OCI-LY7 (cell line): Measurements from ENCODE around the gene TLE5. TPM values are rescaled to one million over a fixed set of nuclear protein-coding genes. Genes with fewer than 3 reads are reported as not detected.
A peak's percentile ranks its signal among the peaks of the same experiment; 100 is the strongest.

Experiments used
- Bru-seq: library from RNA; stranded (reverse); fragments of 400-500 nt; gene quantifications from one replicate; lab custom pipeline; 2021; lab: Mats Ljungman, UMichigan
- BruChase-seq, 2 experiments: library from RNA; stranded (reverse); fragments of 400-500 nt; gene quantifications; one replicate each; lab custom pipeline; 2021; lab: Mats Ljungman, UMichigan
- BruUV-seq: library from RNA; stranded (reverse); fragments of 400-500 nt; replicated peaks from 2 replicates; lab custom pipeline; 2021; lab: Mats Ljungman, UMichigan
- CTCF ChIA-PET: fragments of 300-600 bp; sonication (Branson Sonifier 250); formaldehyde crosslinking; loops from one replicate; lab custom pipeline; 2022; ENCODE audit warnings: antibody characterized with exemption; ENCODE audit not compliant: unreplicated experiment; lab: Charles Lee
- POLR2A ChIA-PET: fragments of 300-600 bp; sonication (Branson Sonifier 250); formaldehyde crosslinking; loops from one replicate; lab custom pipeline; 2022; ENCODE audit warnings: antibody characterized with exemption; lab: Charles Lee
- DNase-seq: peaks from one replicate; pipeline ENCODE4 v3.0.0-alpha.2; 2015; ENCODE audit warnings: low spot score
- H2AFZ ChIP-seq: fragments of 200-600 bp; sonication (generic), shearing (Covaris generic); 2 replicates; pipeline ENCODE4 v1.6.1; 2014; ENCODE audit warnings: mild to moderate bottlenecking, antibody characterized with exemption, low read length, moderate library complexity
- H3K27ac ChIP-seq: fragments of 200-600 bp; sonication (generic); 2 replicates; pipeline ENCODE4 v1.5.1; 2014; ENCODE audit warnings: mixed run types, low read depth, mild to moderate bottlenecking, moderate library complexity, low read length, inconsistent platforms; ENCODE audit not compliant: poor library complexity, severe bottlenecking
- H3K36me3 ChIP-seq: fragments of 200-600 bp; sonication (generic); 2 replicates; pipeline ENCODE4 v1.6.1; 2014; ENCODE audit warnings: mild to moderate bottlenecking, antibody characterized with exemption, low read length, moderate library complexity, mixed read lengths; ENCODE audit not compliant: insufficient read depth
- H3K4me1 ChIP-seq: fragments of 200-600 bp; sonication (generic); 2 replicates; pipeline ENCODE4 v1.5.1; 2014; ENCODE audit warnings: mild to moderate bottlenecking, low read length; ENCODE audit not compliant: insufficient read depth, poor library complexity, severe bottlenecking
- H3K4me2 ChIP-seq: fragments of 200-600 bp; sonication (generic); 2 replicates; pipeline ENCODE4 v1.6.1; 2014; ENCODE audit warnings: mild to moderate bottlenecking, low read length
- H3K4me3 ChIP-seq: fragments of 200-600 bp; sonication (generic); 2 replicates; pipeline ENCODE4 v1.5.1; 2014; ENCODE audit warnings: mild to moderate bottlenecking, low read depth, low read length; ENCODE audit not compliant: poor library complexity, severe bottlenecking
- H3K79me2 ChIP-seq: fragments of 200-600 bp; sonication (generic); 2 replicates; pipeline ENCODE4 v1.6.1; 2016; ENCODE audit warnings: low read depth, mild to moderate bottlenecking, low read length, moderate library complexity, mixed read lengths; ENCODE audit not compliant: insufficient read depth
- H3K9me2 ChIP-seq: fragments of 200-600 bp; sonication (generic); 2 replicates; pipeline ENCODE4 v1.6.1; 2016; ENCODE audit warnings: mild to moderate bottlenecking, low read length, mixed read lengths; ENCODE audit not compliant: insufficient read depth
- H3K9me3 ChIP-seq: fragments of 200-600 bp; sonication (generic); 2 replicates; pipeline ENCODE4 v1.6.1; 2014; ENCODE audit warnings: mild to moderate bottlenecking, mixed run types, low read length, mixed read lengths
- H4K20me1 ChIP-seq: fragments of 200-600 bp; sonication (generic); 2 replicates; pipeline ENCODE4 v1.6.1; 2014; ENCODE audit warnings: mild to moderate bottlenecking, antibody characterized with exemption, low read length, moderate library complexity, mixed read lengths; ENCODE audit not compliant: insufficient read depth
- CTCF ChIP-seq: fragments of 200-600 bp; sonication (generic); conservative IDR thresholded peaks from 2 replicates; pipeline ENCODE4 v1.5.1; 2014; ENCODE audit warnings: mild to moderate bottlenecking, antibody characterized with exemption, low read length, moderate library complexity, mixed read lengths
- EZH2phosphoT487 ChIP-seq: fragments of 200-600 bp; sonication (generic); IDR thresholded peaks from 2 replicates; pipeline ENCODE4 v1.6.1; 2018; ENCODE audit warnings: low read depth, borderline replicate concordance, mild to moderate bottlenecking, mixed run types, antibody characterized with exemption, low read length, moderate library complexity, mixed read lengths
- intact Hi-C: fragments of 100-400 bp; cut with micrococcal nuclease; formaldehyde crosslinking; loops from one replicate; pipeline ENCODE4 v1.10.0; 2022; ENCODE audit not compliant: unreplicated experiment
- long read RNA-seq: library from polyadenylated mRNA; stranded (forward); transcript quantifications from one replicate; pipeline ENCODE4 v2.0.0, GENCODE V29; 2022
- total RNA-seq, 2 experiments: library from RNA; depleted of rRNA in 1 of 2; stranded (reverse); fragments of >200 nt in 1 of 2; shearing (Covaris generic) in 1 of 2; gene quantifications; 2 replicates each; pipeline ENCODE4 v1.2.3, GENCODE V29; 2014 to 2022

The TLE5 gene
- 424 and 448 TPM in 2 replicates for total RNA-seq (2014; rRNA removed; shearing (Covaris generic))
- total RNA-seq (2022), result 376 and 463 TPM in 2 replicates
- percentile 75 among the genes with signal in this experiment for Bru-seq, nascent RNA
- percentile 89 among the genes with signal in this experiment for BruChase-seq, experiment 1, labeled RNA remaining after a 6-hour chase
- BruChase-seq, experiment 2, labeled RNA remaining after a 2-hour chase, result percentile 76 among the genes with signal in this experiment
- long read RNA-seq, transcript AES-202 (7 exons, 1,608 nt), result major isoform, 426 of 523 reads
- long read RNA-seq, transcript AES-207 (6 exons, 942 nt), result minor isoform, 27 of 523 reads
- long read RNA-seq, partial matches to known transcripts, result 4 of 523 reads
- long read RNA-seq, other reads (novel, unspliced or antisense), result 61 of 523 reads

GRCh38 chr19:3062165-3063105, at the start of gene TLE5:
TSS of gene TLE5 (minus strand) at chr19:3062495. CDS start at chr19:3062200, 295 bp downstream.
- DNase-seq, result peak; percentile 79
- TF ChIP-seq EZH2phosphoT487, result no peak
- TF ChIP-seq CTCF, result no peak
- H3K4me1 ChIP-seq, result peaks cover 62% of the 10 kb centered on the region
- peak within 1 kb of the TSS; percentile 99 for H3K4me2 ChIP-seq
- H3K27ac ChIP-seq, result peak within 1 kb of the TSS; percentile 92
- POLR2A ChIA-PET, result interaction anchor here (1.0 kb wide), 1 partner anchor 94 kb away, joined by 3 read pairs; no protein-coding TSS in a partner anchor
- intact Hi-C loops, result no loop called here
- peaks cover 4% of the 10 kb centered on the region; the same call in 1 of the 2 replicates for H4K20me1 ChIP-seq
- H3K4me3 ChIP-seq, result peak within 1 kb of the TSS; percentile 86
- no TSS peak for BruUV-seq
- peak within 1 kb of the TSS; percentile 49; the same call in 1 of the 2 replicates for H2AFZ ChIP-seq
- peaks cover 37% of the 10 kb centered on the region for H3K36me3 ChIP-seq
- no peaks in the 10 kb centered on the region for H3K9me2 ChIP-seq
- H3K79me2 ChIP-seq, result peaks cover 40% of the 10 kb centered on the region; the same call in 1 of the 2 replicates
- CTCF ChIA-PET, result interaction anchor here (0.6 kb wide), 1 partner anchor 432 kb away, joined by 4 read pairs; no protein-coding TSS in a partner anchor
- H3K9me3 ChIP-seq, result no peaks in the 10 kb centered on the region

- POLR2A ChIA-PET, result no interaction called here
- TF ChIP-seq EZH2phosphoT487, result no peak
- TF ChIP-seq CTCF, result no peak
- BruUV-seq, result no TSS peak
- no peaks in the 10 kb centered on the region for H3K9me2 ChIP-seq
- peaks cover 7% of the 10 kb centered on the region for H3K4me1 ChIP-seq
- H3K27ac ChIP-seq, result no peak overlapping the region
- H4K20me1 ChIP-seq, result no peaks in the 10 kb centered on the region; the same call in 1 of the 2 replicates
- H3K36me3 ChIP-seq, result no peaks in the 10 kb centered on the region; the same call in 1 of the 2 replicates
- intact Hi-C loops, result no loop called here
- no peak overlapping the region for H3K4me2 ChIP-seq
- no peaks in the 10 kb centered on the region for H3K79me2 ChIP-seq
- no peak overlapping the region for H3K4me3 ChIP-seq
- DNase-seq, result no peak
- CTCF ChIA-PET, result no interaction called here
- H2AFZ ChIP-seq, result no peak overlapping the region
- no peaks in the 10 kb centered on the region for H3K9me3 ChIP-seq
Observed at GRCh38 chr19:3111586-3112247, 49.4 kb upstream of the TLE5 start.
